ENCODE measurements around the gene EPHB2. TPM values are rescaled to one million over a fixed set of nuclear protein-coding genes. Genes with fewer than 3 reads are reported as not detected.

EPHB2 gene
- total and polyA plus RNA-seq, 9 donors: 10.7 to 31.7 (median 20.4) TPM

DNA sequence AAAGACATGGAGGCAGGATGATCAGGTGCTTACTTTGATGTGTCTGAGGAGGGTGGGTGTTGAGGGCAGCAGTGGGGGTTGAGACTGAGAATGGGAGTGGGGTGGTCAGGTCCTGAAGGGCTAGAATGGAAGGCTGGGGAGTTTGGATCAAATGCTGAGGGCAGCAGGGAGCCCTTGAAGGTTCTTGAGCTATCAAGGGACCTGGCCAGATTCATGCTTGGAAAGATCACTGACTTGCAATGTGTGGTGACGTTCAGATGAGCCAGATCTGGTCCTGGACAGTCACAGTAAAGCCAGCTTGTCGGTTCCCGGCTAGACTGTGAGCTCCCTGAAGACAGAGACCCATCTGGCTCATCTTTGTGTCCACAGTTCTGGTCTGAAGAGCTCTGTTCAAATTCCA is 3.8 kb downstream of the EPHB2 start:
- H3K27ac ChIP-seq (ENCODE audit: low read length): no peak overlapping the region
- peaks cover 33% of the 10 kb centered on the region for H3K27me3 ChIP-seq (ENCODE audit: control insufficient read depth, insufficient read depth, low read length)
- H3K9me3 ChIP-seq (replicated peaks; ENCODE audit: control insufficient read depth, low read depth, low read length): no peaks in the 10 kb centered on the region
- H3K4me3 ChIP-seq (ENCODE audit: low read length): no peak overlapping the region
- H3K4me1 ChIP-seq (ENCODE audit: control insufficient read depth, insufficient read depth, low read length): peaks cover 28% of the 10 kb centered on the region
- H3K36me3 ChIP-seq (ENCODE audit: control insufficient read depth, insufficient read depth, low read length): no peaks in the 10 kb centered on the region
- DNase-seq: no peak
- WGBS (ENCODE audit: insufficient coverage): 65% methylated on average over 3 of the region's 3 CpGs

DNA sequence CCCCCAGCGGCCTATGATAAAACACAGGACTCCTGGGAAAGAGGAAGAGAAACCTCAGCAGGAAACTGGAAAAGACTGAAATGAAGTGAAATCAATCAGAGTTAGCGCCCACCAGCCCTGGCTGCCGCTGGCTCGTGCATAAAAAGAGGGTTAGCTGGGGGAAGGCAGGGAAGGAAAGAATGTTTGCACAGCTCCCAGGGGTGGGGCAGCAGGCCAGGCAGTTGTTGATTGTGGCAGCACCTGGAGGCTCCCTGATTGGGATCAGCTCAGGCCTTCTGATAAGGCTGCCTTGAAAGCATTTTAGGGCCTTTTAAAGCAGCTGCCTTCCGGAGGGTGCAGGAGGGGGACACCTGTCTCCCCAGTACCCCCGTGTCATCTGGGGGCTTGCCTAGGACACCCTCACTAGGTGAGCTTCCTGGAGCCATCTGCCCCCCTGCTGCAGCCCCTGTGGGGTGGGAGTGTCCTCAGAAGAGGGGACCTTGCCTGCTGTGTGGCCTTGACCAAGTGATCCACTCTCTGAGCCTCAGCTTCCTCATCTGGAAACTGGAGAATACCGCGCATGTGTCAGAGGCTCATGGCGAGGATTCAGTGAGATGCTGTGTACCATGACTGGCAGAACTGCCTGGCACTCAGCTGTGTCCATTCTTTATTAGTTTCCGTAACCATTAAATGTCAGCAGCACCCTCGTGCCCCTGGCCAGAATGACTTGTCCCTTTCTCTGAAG is 6.6 kb downstream of the EPHB2 start:
- H3K4me1 ChIP-seq (ENCODE audit: control insufficient read depth, insufficient read depth, low read length): peaks cover 14% of the 10 kb centered on the region
- no peaks in the 10 kb centered on the region for H3K9me3 ChIP-seq (replicated peaks; ENCODE audit: control insufficient read depth, low read depth, low read length)
- H3K27ac ChIP-seq (ENCODE audit: low read length): no peak overlapping the region
- no peak overlapping the region for H3K4me3 ChIP-seq (ENCODE audit: low read length)
- H3K27me3 ChIP-seq (ENCODE audit: control insufficient read depth, insufficient read depth, low read length): peaks cover 19% of the 10 kb centered on the region
- WGBS (ENCODE audit: insufficient coverage): 57% methylated on average over 8 of the region's 11 CpGs
- no peak for DNase-seq
- no peaks in the 10 kb centered on the region for H3K36me3 ChIP-seq (ENCODE audit: control insufficient read depth, insufficient read depth, low read length)

DNA sequence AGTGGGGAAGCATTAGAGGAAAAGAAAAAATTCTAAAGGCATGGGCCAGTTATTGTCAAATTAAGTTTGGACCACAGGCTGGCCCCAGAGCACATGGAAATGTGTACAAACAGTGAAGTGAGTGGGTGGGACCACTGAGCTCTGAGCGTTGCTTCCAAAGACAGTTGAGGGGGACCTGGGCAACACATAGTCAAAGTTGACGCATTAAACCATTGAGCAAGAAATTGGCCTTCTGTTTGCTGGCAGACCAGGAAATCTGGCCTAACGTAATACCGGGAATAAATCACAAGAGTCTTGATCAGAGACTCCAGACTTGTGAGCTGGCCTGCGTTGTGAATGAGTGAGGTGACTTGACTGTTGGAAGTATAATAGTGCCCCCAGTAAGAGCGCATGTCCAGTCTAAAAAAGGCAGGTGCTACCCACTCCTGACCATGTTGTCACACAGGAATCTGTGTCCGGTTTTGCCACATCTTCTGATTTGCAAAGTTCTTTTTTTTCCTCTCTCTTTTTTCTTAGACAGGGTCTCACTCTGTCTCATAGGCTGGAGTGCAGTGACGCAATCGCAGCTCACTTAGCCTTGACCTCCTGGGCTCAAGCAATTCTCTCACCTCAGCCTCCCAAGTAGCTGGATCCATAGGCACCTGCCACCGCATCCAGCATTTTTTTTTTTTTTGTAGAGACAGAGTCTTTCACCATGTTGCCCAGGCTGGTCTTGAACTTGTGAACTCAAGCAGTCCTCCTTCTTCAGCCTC is 10.7 kb downstream of the EPHB2 start:
- Histone ChIP-seq H3K36me3 (ENCODE audit: control insufficient read depth, insufficient read depth, low read length) (no peaks in the 10 kb centered on the region), H3K27me3 (ENCODE audit: control insufficient read depth, insufficient read depth, low read length) (peaks cover 2% of the 10 kb centered on the region), H3K9me3 (replicated peaks; ENCODE audit: control insufficient read depth, low read depth, low read length) (no peaks in the 10 kb centered on the region), H3K27ac (ENCODE audit: low read length) (no peak overlapping the region), H3K4me3 (ENCODE audit: low read length) (no peak overlapping the region), H3K4me1 (ENCODE audit: control insufficient read depth, insufficient read depth, low read length) (peaks cover 8% of the 10 kb centered on the region)
- DNase-seq: no peak
- WGBS (ENCODE audit: insufficient coverage): 84% methylated on average over 10 of the region's 10 CpGs

DNA sequence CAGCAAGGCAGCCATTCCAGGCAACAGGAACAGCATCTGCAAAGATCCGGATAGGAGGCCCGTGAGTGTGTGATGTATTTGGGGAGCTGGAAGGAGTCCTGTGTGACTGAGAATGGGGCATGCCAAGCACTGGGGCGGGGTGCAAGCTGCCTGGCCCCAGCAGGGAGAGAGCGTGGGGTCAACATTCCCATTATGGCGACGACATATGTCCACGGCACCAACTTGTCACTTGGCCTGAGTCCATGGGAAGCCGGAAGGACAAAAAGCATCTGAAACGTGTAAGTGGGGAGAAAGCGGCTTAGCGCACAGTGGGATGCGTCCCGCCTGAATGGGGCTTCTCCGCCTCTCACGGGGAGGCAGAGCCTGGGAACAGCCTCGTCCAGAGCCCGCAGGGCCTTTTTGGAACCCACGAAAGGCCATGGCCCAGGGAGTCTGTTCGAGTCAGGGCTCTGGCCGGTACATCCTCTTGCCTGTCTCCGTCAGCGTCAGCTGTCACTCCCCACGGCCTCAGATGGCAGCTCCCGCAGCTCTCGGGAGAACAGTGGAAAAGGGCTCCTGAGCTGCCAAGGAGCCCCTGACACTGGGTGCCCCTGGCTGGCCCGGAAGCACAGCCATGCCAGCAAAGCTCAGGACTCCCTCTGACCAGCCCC is 12.4 kb downstream of the EPHB2 start:
- no peak for DNase-seq
- Histone ChIP-seq H3K27ac (ENCODE audit: low read length) (no peak overlapping the region), H3K9me3 (replicated peaks; ENCODE audit: control insufficient read depth, low read depth, low read length) (no peaks in the 10 kb centered on the region), H3K4me3 (ENCODE audit: low read length) (no peak overlapping the region), H3K27me3 (ENCODE audit: control insufficient read depth, insufficient read depth, low read length) (peaks cover 2% of the 10 kb centered on the region), H3K4me1 (ENCODE audit: control insufficient read depth, insufficient read depth, low read length) (peaks cover 12% of the 10 kb centered on the region), H3K36me3 (ENCODE audit: control insufficient read depth, insufficient read depth, low read length) (no peaks in the 10 kb centered on the region)
- 75% methylated on average over 23 of the region's 26 CpGs for WGBS (ENCODE audit: insufficient coverage)

DNA sequence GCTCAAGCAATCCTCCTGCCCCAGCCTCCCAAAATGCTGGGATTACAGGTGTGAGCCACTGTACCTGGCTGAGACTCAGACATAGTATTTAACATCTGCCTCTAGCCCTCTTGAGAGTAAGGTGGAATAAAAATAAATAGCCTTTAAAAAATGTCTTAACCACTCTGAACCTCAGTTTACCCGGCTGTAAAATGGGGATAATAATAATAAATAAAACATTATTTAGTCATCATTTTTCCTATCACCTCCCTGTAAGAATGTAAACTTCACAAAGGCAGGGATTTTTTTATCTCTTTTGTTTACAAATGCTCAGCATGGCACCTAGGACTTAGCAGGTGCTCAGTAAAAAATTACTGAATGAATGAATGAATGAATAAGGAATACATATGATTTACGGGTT is 17.2 kb downstream of the EPHB2 start:
- DNase-seq: no peak
- Histone ChIP-seq H3K27ac (ENCODE audit: low read length) (no peak overlapping the region), H3K4me3 (ENCODE audit: low read length) (no peak overlapping the region), H3K27me3 (ENCODE audit: control insufficient read depth, insufficient read depth, low read length) (peaks cover 2% of the 10 kb centered on the region), H3K9me3 (replicated peaks; ENCODE audit: control insufficient read depth, low read depth, low read length) (no peaks in the 10 kb centered on the region), H3K36me3 (ENCODE audit: control insufficient read depth, insufficient read depth, low read length) (no peaks in the 10 kb centered on the region), H3K4me1 (ENCODE audit: control insufficient read depth, insufficient read depth, low read length) (peaks cover 37% of the 10 kb centered on the region)
- 100% methylated on average over 1 of the region's 2 CpGs for WGBS (ENCODE audit: insufficient coverage)

DNA sequence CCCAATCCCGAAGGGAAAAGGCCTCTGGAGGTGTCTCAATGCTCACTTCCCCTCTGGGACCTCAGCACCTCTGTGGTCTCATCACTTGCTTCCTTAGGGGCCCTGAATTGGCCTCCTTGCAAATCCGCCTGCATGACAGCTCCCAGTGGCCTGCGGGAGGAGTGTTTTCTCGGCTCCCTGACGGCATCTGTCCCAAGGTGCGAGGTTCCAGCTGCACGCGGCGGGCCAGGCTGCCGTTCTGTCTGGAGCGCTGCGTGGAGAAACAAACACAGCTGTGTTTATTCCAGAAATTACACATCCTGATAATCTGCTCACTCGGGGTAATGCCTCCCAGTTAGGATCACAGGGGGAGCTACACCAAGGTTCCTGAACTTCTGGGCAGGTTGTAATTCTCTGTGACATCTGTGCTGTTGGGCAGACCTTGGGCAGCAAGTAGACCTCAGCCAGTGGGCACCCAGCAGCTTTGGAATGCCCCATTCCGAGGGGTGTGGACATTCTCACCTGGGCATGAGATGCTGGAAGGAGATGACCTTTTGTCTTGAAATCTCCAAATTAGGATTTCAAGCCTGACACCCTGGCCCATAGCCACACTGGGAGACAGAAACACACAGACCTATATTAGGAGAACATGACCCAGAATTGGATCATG is 18.2 kb downstream of the EPHB2 start:
- Histone ChIP-seq H3K36me3 (ENCODE audit: control insufficient read depth, insufficient read depth, low read length) (no peaks in the 10 kb centered on the region), H3K27ac (ENCODE audit: low read length) (no peak overlapping the region), H3K4me3 (ENCODE audit: low read length) (no peak overlapping the region), H3K27me3 (ENCODE audit: control insufficient read depth, insufficient read depth, low read length) (no peaks in the 10 kb centered on the region), H3K4me1 (ENCODE audit: control insufficient read depth, insufficient read depth, low read length) (peaks cover 30% of the 10 kb centered on the region), H3K9me3 (replicated peaks; ENCODE audit: control insufficient read depth, low read depth, low read length) (no peaks in the 10 kb centered on the region)
- 29% methylated on average over 7 of the region's 14 CpGs for WGBS (ENCODE audit: insufficient coverage)
- DNase-seq: peak; percentile 60

DNA sequence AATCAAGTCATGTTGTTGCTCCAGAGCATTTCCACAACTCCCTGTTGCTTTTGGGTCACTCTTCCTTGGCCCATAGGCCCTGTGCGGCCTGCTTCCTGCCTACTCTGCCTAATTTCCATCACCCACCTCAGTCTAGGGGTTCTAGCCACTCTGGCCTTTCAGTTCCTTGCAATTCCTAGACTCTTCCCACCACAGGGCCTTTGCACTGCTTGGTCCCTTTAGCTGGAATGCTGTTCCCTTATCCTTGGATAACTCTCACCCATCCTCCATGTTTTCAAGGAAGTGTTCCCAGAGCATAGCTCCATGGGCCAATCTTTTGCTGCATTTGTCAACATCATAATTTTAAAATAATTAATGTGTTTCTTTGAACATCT is 18.7 kb downstream of the EPHB2 start:
- Histone ChIP-seq H3K9me3 (replicated peaks; ENCODE audit: control insufficient read depth, low read depth, low read length) (no peaks in the 10 kb centered on the region), H3K27me3 (ENCODE audit: control insufficient read depth, insufficient read depth, low read length) (no peaks in the 10 kb centered on the region), H3K27ac (ENCODE audit: low read length) (no peak overlapping the region), H3K4me1 (ENCODE audit: control insufficient read depth, insufficient read depth, low read length) (peaks cover 30% of the 10 kb centered on the region), H3K4me3 (ENCODE audit: low read length) (no peak overlapping the region), H3K36me3 (ENCODE audit: control insufficient read depth, insufficient read depth, low read length) (no peaks in the 10 kb centered on the region)
- WGBS (ENCODE audit: insufficient coverage): 100% methylated on average over 1 of the region's 1 CpG
- DNase-seq: no peak

DNA sequence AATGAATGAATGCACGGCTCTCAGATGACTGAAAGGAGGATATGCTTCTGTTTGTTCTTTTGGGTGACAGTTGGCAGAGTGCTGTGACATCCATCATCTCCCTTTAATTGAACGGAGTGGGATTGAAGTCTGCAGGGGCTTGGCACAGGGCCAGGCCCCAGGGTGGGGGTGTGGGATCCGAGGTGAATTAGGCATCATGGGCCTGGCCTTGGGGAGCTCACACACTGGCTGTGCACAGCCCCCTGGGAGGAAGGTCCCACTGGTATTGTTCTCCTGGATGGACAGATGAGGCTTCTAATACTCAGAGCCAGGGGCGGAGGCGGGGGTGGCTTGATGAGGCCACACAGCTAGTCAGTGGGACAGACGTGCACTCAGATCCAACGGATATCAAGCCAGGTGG is 19.3 kb downstream of the EPHB2 start:
- H3K9me3 ChIP-seq (replicated peaks; ENCODE audit: control insufficient read depth, low read depth, low read length): no peaks in the 10 kb centered on the region
- DNase-seq: no peak
- H3K27ac ChIP-seq (ENCODE audit: low read length): no peak overlapping the region
- H3K4me3 ChIP-seq (ENCODE audit: low read length): no peak overlapping the region
- H3K27me3 ChIP-seq (ENCODE audit: control insufficient read depth, insufficient read depth, low read length): no peaks in the 10 kb centered on the region
- peaks cover 30% of the 10 kb centered on the region for H3K4me1 ChIP-seq (ENCODE audit: control insufficient read depth, insufficient read depth, low read length)
- H3K36me3 ChIP-seq (ENCODE audit: control insufficient read depth, insufficient read depth, low read length): no peaks in the 10 kb centered on the region
- WGBS (ENCODE audit: insufficient coverage): 64% methylated on average over 5 of the region's 7 CpGs

DNA sequence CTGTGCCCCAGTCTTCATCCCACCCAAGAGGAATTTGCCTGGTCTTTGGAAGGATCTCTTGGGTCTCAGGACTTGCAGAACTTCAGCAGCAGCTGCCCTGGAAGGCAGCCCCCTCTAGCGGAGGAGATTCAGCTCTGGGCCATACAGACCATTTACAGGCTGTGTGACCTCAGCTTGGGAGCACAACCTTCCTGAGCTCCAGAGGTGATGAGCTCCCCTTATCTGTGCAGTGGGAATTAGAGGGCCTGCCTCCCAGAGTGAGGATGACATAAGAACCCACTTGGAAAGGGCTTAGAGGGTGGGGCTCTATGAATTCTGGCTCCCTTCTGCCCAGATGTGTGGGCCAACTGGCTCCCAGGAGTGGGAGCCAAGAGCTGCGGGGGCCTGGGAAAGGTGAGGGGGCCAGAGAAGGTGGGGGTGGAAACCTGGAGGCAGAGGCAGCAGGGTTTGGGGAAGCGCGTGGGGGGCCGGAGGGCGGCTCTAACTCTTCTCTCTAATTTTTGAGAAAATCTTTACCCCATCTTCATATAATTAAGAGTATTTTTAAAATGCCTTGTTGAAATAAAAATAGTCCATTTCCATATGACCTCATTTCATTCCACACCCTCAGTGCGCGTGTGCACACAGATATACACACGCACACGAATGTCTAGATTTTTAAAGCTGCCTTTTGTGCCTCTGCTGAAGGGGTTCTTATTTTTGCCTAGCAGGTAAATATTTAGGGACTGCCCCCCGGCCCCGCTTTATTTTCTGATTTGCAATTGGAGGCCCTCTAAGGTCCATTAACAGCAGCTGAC is 21.5 kb downstream of the EPHB2 start:
- no peaks in the 10 kb centered on the region for H3K27me3 ChIP-seq (ENCODE audit: control insufficient read depth, insufficient read depth, low read length)
- 45% methylated on average over 4 of the region's 12 CpGs for WGBS (ENCODE audit: insufficient coverage)
- peak; percentile 75 for DNase-seq
- no peaks in the 10 kb centered on the region for H3K36me3 ChIP-seq (ENCODE audit: control insufficient read depth, insufficient read depth, low read length)
- no peak overlapping the region for H3K4me3 ChIP-seq (ENCODE audit: low read length)
- no peaks in the 10 kb centered on the region for H3K9me3 ChIP-seq (replicated peaks; ENCODE audit: control insufficient read depth, low read depth, low read length)
- peak overlapping the region; percentile 35 for H3K27ac ChIP-seq (ENCODE audit: low read length)
- peaks cover 45% of the 10 kb centered on the region for H3K4me1 ChIP-seq (ENCODE audit: control insufficient read depth, insufficient read depth, low read length)
